Measurements from ENCODE around the gene PHLDB1.

PHLDB1 gene

DNA sequence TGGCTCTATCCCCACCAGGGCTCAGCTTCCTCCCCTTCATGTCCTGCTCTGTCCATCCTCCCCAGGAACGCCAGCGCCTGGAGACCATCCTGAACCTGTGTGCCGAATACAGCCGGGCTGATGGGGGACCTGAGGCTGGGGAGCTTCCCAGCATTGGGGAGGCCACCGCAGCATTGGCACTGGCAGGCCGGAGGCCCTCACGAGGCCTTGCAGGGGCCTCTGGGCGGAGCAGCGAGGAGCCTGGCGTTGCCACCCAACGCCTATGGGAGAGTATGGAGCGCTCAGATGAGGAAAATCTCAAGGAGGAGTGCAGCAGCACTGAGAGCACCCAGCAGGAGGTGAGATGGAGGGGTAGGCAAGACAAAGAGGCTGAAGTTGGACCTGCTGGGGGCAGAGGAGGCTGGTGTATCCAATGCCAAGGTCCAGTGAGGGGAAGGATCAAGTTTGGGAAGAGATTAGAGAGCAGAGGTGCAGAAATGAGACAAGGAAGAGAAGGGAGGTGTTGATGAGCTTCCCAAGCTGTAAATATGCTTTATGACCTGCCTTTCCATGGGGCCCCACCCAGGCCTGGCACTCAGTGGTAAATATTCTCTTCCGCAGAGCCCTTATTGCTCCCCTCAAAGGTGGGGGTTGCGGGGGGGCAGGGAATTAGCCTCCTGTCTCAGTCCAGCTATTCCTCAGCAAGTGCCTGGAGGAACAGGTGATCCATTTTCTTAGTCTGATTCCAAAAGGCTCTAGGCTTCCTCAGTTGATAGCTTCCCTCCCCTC, 23.9 kb downstream of the PHLDB1 start:
- TF ChIP-seq CEBPB (IDR thresholded peaks at IDR 0.05) (no peak), TAF1 (IDR thresholded peaks at IDR 0.05; ENCODE audit: low read depth) (no peak), TCF12 (IDR thresholded peaks at IDR 0.05; ENCODE audit: low read depth) (no peak), USF1 (IDR thresholded peaks at IDR 0.05) (no peak), YY1 (IDR thresholded peaks at IDR 0.05; ENCODE audit: low read depth) (no peak), CREB1 (IDR thresholded peaks at IDR 0.05; ENCODE audit: low read depth) (no peak)

DNA sequence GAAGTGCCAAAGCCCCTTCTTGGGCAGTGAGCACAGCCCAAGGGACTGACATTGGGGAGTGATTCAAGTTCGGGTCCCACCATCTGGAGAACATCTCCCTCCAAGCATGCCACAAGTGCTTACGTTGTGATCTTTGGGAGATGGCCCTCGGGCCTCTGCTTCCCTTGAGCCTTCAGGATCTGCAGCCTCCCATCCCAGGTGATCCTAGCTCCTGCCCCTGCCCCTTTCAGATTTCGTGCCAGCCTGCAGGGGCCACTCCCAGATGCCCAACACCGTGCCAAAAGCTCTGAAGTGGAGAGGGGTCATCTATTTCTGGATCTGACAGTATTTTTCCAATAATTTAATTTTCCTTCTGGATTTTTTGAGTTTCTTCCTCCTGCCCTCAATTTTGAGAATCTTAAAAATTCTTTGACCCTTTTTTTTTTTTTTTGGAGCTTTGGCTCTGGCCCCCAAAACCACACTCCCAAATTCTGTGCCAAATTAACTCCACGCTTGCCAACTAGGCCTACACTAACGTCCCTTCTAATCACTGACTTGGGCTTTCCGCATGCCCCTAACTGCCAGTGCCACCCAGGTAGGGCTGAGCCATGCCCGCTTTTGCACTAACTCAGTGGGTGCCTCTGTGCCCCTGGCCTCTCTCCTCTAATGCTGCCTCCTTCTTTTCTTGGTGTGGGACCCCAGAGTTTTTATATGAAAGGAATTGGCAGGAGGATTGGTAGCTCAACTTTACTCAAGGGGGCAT, 25.3 kb downstream of the PHLDB1 start:
- TF ChIP-seq EGR1 (IDR thresholded peaks at IDR 0.05) (no peak), YY1 (IDR thresholded peaks at IDR 0.05; ENCODE audit: low read depth) (no peak), TEAD4 (IDR thresholded peaks at IDR 0.05) (no peak), RAD21 (IDR thresholded peaks at IDR 0.05; ENCODE audit: low read depth) (no peak), CEBPB (IDR thresholded peaks at IDR 0.05) (no peak), CREB1 (IDR thresholded peaks at IDR 0.05; ENCODE audit: low read depth) (no peak), USF1 (IDR thresholded peaks at IDR 0.05) (no peak), NFIC (IDR thresholded peaks at IDR 0.05) (no peak), TCF12 (IDR thresholded peaks at IDR 0.05; ENCODE audit: low read depth) (no peak), ZBTB7A (IDR thresholded peaks at IDR 0.05; ENCODE audit: low read depth) (no peak), TAF1 (IDR thresholded peaks at IDR 0.05; ENCODE audit: low read depth) (no peak), EP300 (IDR thresholded peaks at IDR 0.05; ENCODE audit: borderline replicate concordance) (no peak), FOXM1 (IDR thresholded peaks at IDR 0.05; ENCODE audit: borderline replicate concordance, low read depth) (no peak)
- TF ChIP-seq, protein P1, sequence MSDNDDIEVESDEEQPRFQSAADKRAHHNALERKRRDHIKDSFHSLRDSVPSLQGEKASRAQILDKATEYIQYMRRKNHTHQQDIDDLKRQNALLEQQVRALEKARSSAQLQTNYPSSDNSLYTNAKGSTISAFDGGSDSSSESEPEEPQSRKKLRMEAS (IDR thresholded peaks at IDR 0.05), result no peak
- TF ChIP-seq, protein P2, sequence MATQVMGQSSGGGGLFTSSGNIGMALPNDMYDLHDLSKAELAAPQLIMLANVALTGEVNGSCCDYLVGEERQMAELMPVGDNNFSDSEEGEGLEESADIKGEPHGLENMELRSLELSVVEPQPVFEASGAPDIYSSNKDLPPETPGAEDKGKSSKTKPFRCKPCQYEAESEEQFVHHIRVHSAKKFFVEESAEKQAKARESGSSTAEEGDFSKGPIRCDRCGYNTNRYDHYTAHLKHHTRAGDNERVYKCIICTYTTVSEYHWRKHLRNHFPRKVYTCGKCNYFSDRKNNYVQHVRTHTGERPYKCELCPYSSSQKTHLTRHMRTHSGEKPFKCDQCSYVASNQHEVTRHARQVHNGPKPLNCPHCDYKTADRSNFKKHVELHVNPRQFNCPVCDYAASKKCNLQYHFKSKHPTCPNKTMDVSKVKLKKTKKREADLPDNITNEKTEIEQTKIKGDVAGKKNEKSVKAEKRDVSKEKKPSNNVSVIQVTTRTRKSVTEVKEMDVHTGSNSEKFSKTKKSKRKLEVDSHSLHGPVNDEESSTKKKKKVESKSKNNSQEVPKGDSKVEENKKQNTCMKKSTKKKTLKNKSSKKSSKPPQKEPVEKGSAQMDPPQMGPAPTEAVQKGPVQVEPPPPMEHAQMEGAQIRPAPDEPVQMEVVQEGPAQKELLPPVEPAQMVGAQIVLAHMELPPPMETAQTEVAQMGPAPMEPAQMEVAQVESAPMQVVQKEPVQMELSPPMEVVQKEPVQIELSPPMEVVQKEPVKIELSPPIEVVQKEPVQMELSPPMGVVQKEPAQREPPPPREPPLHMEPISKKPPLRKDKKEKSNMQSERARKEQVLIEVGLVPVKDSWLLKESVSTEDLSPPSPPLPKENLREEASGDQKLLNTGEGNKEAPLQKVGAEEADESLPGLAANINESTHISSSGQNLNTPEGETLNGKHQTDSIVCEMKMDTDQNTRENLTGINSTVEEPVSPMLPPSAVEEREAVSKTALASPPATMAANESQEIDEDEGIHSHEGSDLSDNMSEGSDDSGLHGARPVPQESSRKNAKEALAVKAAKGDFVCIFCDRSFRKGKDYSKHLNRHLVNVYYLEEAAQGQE (IDR thresholded peaks at IDR 0.05; ENCODE audit: low read depth), result no peak

DNA sequence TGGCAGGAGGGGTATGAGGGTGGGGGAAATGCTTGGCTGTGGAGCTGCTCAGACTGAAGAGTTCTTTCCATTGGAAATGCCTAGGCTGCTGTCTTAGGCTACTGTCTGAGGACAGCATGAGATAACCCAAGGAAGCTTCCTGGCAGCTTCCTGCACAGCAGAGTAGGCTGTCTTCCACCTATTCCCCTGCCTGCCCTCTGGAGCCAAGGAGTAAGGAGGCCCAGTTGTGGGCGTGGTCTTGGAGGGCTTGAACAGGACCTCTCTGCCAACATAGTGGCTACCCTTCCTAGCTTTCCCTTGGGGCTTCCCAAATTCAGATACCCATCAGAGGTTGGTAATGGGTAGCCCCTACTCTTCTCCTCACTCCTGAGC, 25.9 kb downstream of the PHLDB1 start:
- TF ChIP-seq ZBTB7A (IDR thresholded peaks at IDR 0.05; ENCODE audit: low read depth) (no peak), TEAD4 (IDR thresholded peaks at IDR 0.05) (no peak), TCF12 (IDR thresholded peaks at IDR 0.05; ENCODE audit: low read depth) (no peak), FOXM1 (IDR thresholded peaks at IDR 0.05; ENCODE audit: borderline replicate concordance, low read depth) (no peak), EP300 (IDR thresholded peaks at IDR 0.05; ENCODE audit: borderline replicate concordance) (no peak), CEBPB (IDR thresholded peaks at IDR 0.05) (no peak), YY1 (IDR thresholded peaks at IDR 0.05; ENCODE audit: low read depth) (no peak), RAD21 (IDR thresholded peaks at IDR 0.05; ENCODE audit: low read depth) (no peak), USF1 (IDR thresholded peaks at IDR 0.05) (no peak), TAF1 (IDR thresholded peaks at IDR 0.05; ENCODE audit: low read depth) (no peak), NFIC (IDR thresholded peaks at IDR 0.05) (no peak), CREB1 (IDR thresholded peaks at IDR 0.05; ENCODE audit: low read depth) (no peak), EGR1 (IDR thresholded peaks at IDR 0.05) (no peak)
- TF ChIP-seq, protein P1 (IDR thresholded peaks at IDR 0.05), result no peak
- TF ChIP-seq, protein P2 (IDR thresholded peaks at IDR 0.05; ENCODE audit: low read depth), result no peak

GRCh38 chr11:118633979-118634378, 26.6 kb downstream of the PHLDB1 start:
- TF ChIP-seq, protein P1 (IDR thresholded peaks at IDR 0.05), result no peak
- TF ChIP-seq TCF12 (IDR thresholded peaks at IDR 0.05; ENCODE audit: low read depth), result no peak
- TF ChIP-seq, protein P2 (IDR thresholded peaks at IDR 0.05; ENCODE audit: low read depth), result no peak
- TF ChIP-seq YY1 (IDR thresholded peaks at IDR 0.05; ENCODE audit: low read depth), result no peak
- TF ChIP-seq NFIC (IDR thresholded peaks at IDR 0.05), result no peak
- no peak for TF ChIP-seq USF1 (IDR thresholded peaks at IDR 0.05)
- no peak for TF ChIP-seq RAD21 (IDR thresholded peaks at IDR 0.05; ENCODE audit: low read depth)
- no peak for TF ChIP-seq FOXM1 (IDR thresholded peaks at IDR 0.05; ENCODE audit: borderline replicate concordance, low read depth)
- no peak for TF ChIP-seq CREB1 (IDR thresholded peaks at IDR 0.05; ENCODE audit: low read depth)
- no peak for TF ChIP-seq CEBPB (IDR thresholded peaks at IDR 0.05)
- no peak for TF ChIP-seq ZBTB7A (IDR thresholded peaks at IDR 0.05; ENCODE audit: low read depth)
- TF ChIP-seq TEAD4 (IDR thresholded peaks at IDR 0.05), result no peak
- no peak for TF ChIP-seq TAF1 (IDR thresholded peaks at IDR 0.05; ENCODE audit: low read depth)
- TF ChIP-seq EP300 (IDR thresholded peaks at IDR 0.05; ENCODE audit: borderline replicate concordance), result no peak
